CD4-positive, alpha-beta T cell treated with Interferon alpha-2 for 1 hour (primary cell): ENCODE measurements around the gene ANGEL1.

ENCODE experiments used
- DNase-seq, 2 donors: peaks; one replicate each; pipeline ENCODE4 v3.0.0-alpha.2; 2020 to 2022

The ANGEL1 gene

GRCh38 chr14:76812422-76813383 is at the start of gene ANGEL1:
TSS of gene ANGEL1 (minus strand) at chr14:76812882. CDS start at chr14:76812827, 55 bp downstream.
- peak; percentile 96 to 98 for DNase-seq

DNA sequence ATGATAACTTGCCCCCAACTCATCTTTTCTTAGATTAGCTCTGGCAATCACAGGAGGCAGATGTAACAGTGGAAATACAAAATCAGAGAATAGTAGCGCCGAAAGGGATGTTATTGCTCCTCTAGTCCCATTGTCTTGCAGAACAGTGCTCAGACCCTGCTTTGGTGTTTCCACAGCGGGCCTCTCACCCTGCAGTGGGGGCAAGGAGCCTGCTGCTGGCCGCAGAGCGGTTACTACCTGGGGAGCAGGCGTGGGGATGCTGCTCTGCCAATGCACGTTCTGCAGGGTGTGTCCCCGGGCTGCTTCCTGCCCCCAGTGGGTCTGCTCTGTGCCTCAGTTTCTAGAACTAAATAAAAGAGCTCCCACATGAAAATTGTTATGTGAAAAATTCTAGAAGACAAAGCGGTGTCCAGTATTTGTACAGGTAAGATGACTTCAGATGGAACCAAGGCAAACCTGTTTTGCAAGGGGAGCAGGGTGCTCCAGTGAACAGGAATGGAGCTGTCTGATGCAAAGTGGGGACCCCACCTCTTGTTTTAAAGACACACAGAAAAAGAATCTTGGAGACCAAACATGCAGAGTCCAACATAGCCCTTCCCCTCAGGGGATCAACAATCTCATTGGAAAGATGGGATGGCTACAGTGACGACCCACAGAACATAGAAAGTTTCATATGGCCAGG is 49.0 kb upstream of the ANGEL1 start:
- no peak for DNase-seq

DNA sequence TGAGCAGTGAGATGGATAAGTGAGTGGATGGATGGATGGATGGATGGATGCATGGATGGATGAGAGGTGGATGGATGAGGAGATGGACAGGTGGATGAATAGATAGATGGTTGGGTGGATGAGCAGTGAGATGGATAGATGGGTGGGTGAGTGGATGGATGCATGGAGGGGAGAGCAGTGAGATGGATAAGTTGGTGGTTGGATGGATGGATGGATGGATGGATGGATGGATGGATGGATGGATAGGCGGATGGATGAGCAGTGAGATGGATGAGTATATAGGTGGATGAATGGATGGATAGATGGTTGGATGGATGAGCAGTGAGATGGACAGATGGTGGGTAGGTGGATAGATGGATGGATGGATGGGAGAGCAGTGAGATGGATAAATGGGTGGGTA is 44.1 kb upstream of the ANGEL1 start:
- DNase-seq: no peak

GRCh38 chr14:76855066-76855465 is 42.4 kb upstream of the ANGEL1 start:
- no peak for DNase-seq

- no peak for DNase-seq
Observed at GRCh38 chr14:76848879-76849278, 36.2 kb upstream of the ANGEL1 start.

DNA sequence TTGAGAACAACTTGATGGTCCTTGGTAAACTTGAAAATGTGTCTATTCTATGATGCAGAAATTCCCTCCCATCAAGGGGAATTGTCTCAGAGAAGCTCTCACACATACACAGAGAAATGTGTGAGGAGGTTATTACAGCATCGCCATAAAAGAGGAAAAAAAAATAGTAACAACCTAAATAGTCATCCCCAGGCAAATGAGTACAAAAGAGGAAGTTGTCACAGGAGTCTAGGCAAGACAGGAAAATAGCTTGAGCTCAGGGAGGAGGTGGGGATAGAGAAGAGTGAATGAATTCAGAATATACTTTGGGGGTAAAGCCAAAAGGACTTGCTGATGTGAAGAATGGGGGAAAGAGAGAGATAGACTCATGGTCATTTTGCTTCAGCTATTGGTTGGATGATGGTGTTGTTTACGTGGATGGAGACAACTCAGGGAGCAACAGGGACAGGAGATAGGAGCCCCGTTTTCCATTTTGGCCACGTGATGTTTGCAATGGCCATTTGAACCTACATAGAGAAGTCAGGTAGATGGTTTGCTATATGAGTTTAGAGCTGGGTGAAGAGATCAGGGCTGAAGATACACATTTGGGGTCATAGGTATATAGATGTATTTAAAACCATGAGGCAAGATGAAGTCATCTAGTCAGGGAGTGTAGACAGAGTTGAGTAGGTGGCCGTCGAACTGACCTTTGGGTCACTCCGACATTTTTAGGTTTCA is 33.8 kb upstream of the ANGEL1 start:
- no peak for DNase-seq

DNA sequence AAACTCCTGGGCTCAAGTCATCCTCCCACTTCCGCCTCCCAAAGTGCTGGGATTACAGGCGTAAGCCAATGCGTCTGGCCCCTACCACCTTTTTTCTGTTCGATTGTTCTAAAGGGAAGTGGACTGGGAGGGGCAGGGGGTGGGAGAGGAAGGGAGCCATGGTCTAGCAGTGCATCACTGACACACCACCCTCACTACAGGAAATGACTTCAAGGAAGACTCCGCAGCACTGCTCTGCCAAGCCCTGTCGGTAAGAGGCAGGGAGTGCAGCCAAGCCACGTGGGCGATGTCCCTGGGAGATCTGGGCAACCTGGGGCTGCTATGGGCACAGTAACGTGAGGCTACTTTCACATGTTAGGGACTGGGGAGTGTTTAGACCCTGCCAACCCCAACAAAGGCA is 31.5 kb upstream of the ANGEL1 start:
- peak; percentile 64 to 67 for DNase-seq

GRCh38 chr14:76842414-76842813 is 29.7 kb upstream of the ANGEL1 start:
- DNase-seq: no peak

DNA sequence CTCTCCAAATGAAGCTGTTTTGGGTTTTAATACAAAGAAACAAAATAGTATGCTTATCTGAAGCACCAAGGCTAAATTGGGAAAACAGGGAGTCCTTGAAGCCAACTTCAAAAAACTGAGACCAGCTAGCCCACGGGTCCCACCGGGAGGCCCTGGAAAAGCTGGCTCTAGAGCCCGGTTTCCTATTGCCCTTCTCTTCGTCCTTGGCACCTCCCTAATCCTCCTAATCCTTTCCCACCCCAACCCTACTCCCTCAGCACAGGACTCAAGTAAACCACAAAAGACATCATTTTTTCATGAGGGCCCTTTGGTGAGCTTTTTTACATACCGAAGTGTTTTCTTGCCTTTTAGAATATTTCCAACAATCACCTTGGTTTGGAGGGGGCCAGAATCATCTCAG is 24.8 kb upstream of the ANGEL1 start:
- no peak for DNase-seq

- no peak for DNase-seq
Observed at GRCh38 chr14:76836029-76836630, 23.4 kb upstream of the ANGEL1 start.

DNA sequence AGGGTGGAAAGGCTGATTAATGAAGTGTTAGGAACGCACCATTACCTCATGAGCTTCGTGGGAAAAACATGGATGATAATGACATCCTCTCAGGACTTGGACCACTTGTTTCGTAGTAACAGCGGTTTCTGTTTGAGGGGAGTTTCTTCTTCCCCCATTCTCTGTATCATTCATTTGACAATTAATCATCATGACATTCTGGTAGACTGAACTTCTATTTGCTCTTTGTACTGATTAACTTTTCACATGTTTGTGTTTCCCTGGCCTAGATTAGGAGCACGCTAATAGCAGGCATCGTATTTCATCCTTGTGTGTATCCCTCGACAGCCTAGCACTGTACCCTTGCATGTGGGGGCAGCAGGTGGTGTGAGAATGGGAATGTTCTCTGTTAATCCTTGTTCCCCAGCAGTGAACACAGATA is 21.6 kb upstream of the ANGEL1 start:
- DNase-seq: no peak

DNA sequence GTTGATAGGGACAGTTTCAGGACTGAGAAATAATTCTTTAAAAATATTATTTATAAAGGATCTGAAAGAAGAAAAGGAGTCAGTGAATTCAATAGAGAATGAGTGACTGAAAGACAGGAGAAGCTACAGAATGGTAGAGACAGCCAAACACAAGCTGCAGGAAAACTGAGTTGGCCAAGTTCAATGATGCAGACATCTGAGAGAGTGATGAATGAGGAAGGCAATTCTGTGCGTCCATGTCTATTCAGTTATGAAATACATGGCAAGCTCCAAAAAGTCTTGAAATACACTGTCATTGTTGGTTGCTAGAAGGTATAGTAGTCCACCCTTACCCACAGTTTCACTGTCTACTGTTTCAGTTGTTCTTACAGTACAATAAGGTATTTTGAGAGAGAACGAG is 20.3 kb upstream of the ANGEL1 start:
- DNase-seq: no peak

DNA sequence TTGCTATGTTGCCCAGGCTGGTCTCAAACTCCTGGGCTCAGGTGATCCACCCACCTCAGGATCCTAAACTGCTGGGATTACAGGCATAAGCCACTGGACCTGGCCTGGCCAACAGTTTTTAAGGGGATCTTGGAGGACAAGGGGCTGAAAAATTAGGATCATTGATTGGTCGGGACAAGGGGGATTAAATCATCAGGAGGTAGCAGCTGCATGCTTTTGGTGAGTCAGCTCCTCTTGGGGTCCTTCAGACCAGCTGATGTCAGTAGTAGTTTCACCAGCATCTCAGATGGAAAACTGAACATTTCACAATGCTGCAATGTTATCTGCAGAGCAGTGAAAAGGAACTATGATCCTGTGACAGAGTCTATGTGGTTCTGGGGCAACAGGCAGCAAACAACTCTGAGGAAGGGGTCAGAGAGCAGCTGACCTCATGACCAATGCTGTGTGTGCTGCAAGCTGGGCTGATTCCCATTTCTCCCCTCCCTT is 19.9 kb upstream of the ANGEL1 start:
- no peak for DNase-seq

DNA sequence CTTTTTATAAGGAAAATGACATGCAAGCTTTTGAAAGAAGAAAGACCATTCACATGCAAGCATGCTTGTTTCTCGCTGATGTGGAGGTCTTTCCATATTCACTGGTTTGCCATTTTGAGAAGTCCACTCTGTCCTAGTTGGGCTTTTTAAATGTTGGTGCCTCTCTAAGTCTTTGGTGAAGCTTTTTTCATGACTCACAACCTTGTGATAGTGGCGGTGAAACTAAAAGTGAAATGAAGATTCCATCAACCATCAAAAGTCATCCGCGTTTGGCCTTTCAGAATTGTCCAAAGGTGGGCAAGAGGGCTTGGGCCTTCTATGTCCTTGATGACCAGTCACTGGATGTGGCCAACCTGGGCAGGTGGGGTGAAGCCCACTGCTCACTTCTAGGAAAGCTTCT is 17.9 kb upstream of the ANGEL1 start:
- DNase-seq: no peak

DNA sequence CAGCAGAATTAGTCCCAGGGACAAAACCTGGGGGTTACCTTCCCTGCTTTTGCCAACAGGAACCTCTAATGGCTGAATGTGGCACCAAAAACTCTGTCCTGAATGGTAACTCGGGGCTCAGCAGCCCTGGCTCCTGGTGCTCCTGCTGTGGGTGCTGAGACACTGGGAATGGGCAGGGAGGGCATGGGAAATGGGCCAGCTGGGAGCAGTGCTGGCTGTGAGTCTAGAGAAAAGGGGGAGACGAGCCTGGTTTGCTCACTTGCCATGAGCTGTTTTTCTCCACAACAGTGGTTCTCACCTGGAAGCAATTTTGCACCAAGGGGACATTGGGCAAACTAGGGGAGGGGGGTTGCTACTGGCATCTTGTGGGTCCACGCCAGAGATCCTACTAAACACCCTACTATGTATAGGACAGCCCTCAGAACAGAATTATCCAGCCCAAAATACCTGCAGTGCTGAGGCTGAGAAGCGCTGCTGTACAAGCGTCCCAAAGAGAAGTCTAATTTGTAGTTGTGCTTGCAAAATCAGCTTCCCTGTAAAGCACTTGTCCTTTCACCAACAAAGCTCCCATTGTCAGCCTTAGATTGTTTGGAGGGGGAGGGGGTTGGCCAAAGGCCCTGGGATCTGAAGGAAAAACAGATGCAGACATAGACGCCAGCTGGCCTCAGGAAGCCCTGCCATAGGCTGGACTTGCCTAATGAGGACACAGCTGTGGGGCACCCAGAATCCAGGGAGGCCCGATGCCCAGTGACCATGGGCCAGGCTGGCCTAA is 17.2 kb upstream of the ANGEL1 start:
- DNase-seq: no peak

GRCh38 chr14:76829013-76829365 is 16.3 kb upstream of the ANGEL1 start:
- DNase-seq: peak in 1 of 2 donors; percentile 10

DNA sequence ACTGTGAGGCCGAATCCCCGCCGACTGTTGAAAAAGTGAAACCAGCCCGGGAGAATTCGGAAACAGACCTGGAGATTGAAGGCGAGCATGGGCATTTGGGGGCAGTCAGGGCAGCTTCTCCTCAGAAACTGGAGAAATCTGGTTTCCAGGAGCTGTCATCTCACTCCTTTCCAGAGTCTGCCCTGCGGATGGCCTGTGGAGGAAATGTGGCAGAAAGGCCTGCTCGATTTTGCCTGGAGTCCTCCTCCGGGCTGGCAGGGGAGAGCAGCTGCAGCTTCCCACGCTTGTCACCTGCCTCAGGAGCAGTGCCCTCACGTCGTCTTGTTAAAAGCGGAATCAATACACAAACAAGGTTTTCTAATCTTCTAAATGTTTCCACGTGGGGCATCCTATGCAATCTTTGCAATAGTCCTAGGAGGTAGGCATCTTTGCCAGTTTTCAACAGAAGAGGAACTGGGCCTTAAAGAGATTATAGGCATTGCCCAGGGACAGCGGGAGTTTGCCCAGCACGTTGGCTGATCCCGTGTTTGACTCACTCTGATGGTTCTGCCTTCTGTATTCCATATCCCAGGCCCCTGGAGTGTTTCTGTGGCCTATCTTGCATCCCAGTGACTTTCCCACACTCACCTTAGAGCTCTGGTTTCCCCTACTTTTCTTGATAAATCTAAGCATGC is 15.8 kb upstream of the ANGEL1 start:
- DNase-seq: no peak

DNA sequence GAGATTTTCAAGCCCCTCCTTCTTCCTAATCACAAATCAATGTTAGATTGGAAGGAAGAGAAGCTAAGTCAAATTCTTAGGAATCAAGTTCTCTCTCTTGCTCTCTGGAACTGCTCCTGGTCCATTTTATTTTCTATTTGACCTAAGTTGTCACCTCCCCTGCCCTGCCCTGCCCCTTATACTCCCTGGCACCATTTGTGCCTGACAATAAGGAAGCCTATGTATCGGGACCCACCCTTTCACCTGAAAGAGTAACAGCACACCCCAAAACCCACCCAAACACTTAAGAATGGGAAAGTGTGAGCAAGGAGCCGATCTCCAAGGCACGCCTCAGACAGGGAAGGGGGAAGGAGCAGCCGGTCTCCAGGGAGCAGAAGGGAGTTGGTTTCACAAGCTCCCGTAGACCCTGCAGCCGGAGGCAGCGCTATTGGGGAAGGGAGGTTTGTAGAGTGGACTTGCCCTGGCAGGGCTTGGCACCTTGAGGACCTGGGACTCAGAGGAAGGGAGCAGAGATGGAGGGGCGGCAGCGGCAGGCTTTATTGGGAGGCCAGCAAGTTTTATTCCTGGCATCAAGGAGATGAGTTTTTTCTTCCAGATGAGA is 15.1 kb upstream of the ANGEL1 start:
- DNase-seq: no peak

DNA sequence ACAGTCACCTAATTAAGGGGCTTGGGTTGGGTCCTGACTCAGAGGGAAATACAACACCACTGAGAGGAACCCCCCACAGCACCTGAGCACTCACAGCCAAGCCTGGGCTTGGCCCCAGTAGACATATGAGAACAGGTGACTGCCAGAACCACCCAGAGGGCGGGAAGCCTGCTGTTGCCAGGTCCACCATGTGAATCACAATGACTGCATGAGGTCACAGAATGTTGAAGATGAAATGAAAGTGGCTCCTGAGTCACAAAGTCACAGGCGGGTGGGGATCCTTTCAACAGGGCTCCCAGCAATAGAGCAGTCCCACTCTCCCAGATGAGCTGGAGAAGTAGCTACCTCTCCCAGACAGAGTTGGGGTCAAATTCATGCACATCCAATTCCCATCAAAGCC is 13.4 kb upstream of the ANGEL1 start, which contains the start of gene LRRC74A:
Gene LRRC74A, plus strand, starts transcription at position 287 of the 400 bp plus-strand sequence. CDS start 290 bp downstream, outside the sequence.
- DNase-seq: no peak

- no peak for DNase-seq
Observed at GRCh38 chr14:76820700-76821099, 8.0 kb upstream of the ANGEL1 start.
